Testis (tissue), 3 donors: ENCODE results near the gene ZBTB2. TPM values are rescaled to one million over a fixed set of nuclear protein-coding genes. Genes with fewer than 3 reads are reported as not detected.
"Not testable (repeated sequence)": the region's sequence is repeated elsewhere in the genome, so short reads cannot be mapped to it uniquely, and the experiment has no call there.

ENCODE experiments used
- DNase-seq: peaks from one replicate; pipeline ENCODE4 v3.0.0-alpha.2; 2019
- H3K27ac ChIP-seq, 2 donors: fragments of 200-600 bp; sonication (generic); one replicate each; pipeline ENCODE4 v1.5.1; 2019
- H3K27me3 ChIP-seq: fragments of 200-600 bp; sonication (generic); one replicate; pipeline ENCODE4 v1.5.1; 2019
- H3K36me3 ChIP-seq: fragments of 200-600 bp; sonication (generic); one replicate; pipeline ENCODE4 v1.5.1; 2017; ENCODE audit warnings: low read depth; ENCODE audit errors: missing control alignments
- H3K4me1 ChIP-seq: fragments of 200-600 bp; sonication (generic); one replicate; pipeline ENCODE4 v1.5.1; 2019
- H3K4me3 ChIP-seq, 2 donors: fragments of 200-600 bp; sonication (generic); one replicate each; pipeline ENCODE4 v1.5.1; 2017 to 2019
- H3K9me3 ChIP-seq: fragments of 200-600 bp; sonication (generic); one replicate; pipeline ENCODE4 v1.5.1; 2017
- POLR2A ChIP-seq: fragments of 450-650 bp; IDR thresholded peaks from one replicate; pipeline ENCODE4 v1.6.1; 2017; ENCODE audit warnings: antibody characterized with exemption, mild to moderate bottlenecking, moderate library complexity
- WGBS, 2 donors: methylation state at CpG; one replicate each; pipeline ENCODE4 v1.1.5; 2018; 5-methylcytosine and 5-hydroxymethylcytosine counted together
- intact Hi-C: fragments of 100-400 bp; cut with DNase I; formaldehyde crosslinking; loops from one replicate; pipeline ENCODE4 v1.15.1; 2023; ENCODE audit warnings: low total_unique reads
- polyA plus RNA-seq: library from polyadenylated mRNA; stranded (reverse); fragments of 350-450 nt; fragmentation: Illumina TruSeq; extraction: RNeasy Lipid Tissue Mini Kit (QIAGEN cat#74804); gene quantifications from one replicate; pipeline ENCODE4 v1.2.3, GENCODE V29; 2014; ENCODE audit warnings: low read depth, low replicate concordance; ENCODE audit not compliant: insufficient read depth
- total RNA-seq, 2 donors: library from RNA; depleted of rRNA; stranded (reverse); fragments of >200 nt; gene quantifications; one replicate each; pipeline ENCODE4 v1.2.3, GENCODE V29; 2016
- TF ChIP-seq, protein P1 (sequence below), 3 experiments: fragments of 450-650 bp in 2 of 3; fragments of 200-600 bp in 1 of 3; sonication (generic) in 1 of 3; IDR thresholded peaks; one replicate each; pipeline ENCODE4 v1.5.1; 2016 to 2019; ENCODE audit warnings: antibody characterized with exemption in 3 of 3, mild to moderate bottlenecking in 2 of 3, moderate library complexity in 1 of 3

ZBTB2 gene
- total and polyA plus RNA-seq, 3 donors from 2014 or later: 13.0 to 14.7 (median 14.7) TPM

GRCh38 chr6:151358475-151358874, 32.9 kb downstream of the ZBTB2 start:
- 90 to 92% methylated on average over 3 of the region's 3 CpGs for WGBS, 2 donors
- Histone ChIP-seq H3K27ac (no peak overlapping the region), H3K36me3 (no peaks in the 10 kb centered on the region)

DNA sequence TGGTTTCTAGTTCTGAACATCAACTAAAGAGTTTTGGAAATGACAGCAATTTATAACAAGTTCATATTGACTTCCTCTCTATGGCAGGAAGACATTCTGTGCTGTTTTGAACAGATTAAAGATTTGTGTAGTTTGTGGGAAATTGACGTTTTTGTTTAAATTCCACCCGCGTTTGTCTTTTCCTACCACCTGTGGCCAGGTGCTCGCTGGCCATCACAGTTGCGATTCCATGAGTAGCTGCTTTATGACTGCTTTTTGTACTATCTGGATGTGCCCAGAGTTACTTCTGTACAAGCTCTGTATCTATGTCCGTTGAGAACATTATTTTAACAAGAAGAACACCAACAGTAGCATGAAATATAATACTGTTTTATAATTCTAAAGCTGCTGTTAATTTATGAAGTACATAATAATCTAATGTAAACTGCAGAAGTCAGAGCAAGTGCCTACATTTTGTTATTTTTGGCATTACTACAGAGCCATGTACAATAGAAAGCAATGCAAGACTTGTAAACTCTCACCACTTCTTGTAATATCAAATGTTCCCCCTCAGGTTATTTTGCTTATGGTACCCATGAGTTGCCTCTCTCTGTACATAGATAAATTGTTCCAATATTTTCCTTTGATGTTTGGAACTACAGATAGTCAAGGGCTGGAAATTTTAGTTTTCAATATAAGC, 33.5 kb downstream of the ZBTB2 start:
- WGBS, 2 donors: 82 to 87% methylated on average over 6 of the region's 6 CpGs
- Histone ChIP-seq H3K27me3 (no peaks in the 10 kb centered on the region), H3K27ac (no peak overlapping the region), H3K4me1 (no peaks in the 10 kb centered on the region), H3K4me3 (no peak overlapping the region), H3K9me3 (no peaks in the 10 kb centered on the region), H3K36me3 (no peaks in the 10 kb centered on the region)
- no peak for TF ChIP-seq POLR2A
- TF ChIP-seq, protein P1, sequence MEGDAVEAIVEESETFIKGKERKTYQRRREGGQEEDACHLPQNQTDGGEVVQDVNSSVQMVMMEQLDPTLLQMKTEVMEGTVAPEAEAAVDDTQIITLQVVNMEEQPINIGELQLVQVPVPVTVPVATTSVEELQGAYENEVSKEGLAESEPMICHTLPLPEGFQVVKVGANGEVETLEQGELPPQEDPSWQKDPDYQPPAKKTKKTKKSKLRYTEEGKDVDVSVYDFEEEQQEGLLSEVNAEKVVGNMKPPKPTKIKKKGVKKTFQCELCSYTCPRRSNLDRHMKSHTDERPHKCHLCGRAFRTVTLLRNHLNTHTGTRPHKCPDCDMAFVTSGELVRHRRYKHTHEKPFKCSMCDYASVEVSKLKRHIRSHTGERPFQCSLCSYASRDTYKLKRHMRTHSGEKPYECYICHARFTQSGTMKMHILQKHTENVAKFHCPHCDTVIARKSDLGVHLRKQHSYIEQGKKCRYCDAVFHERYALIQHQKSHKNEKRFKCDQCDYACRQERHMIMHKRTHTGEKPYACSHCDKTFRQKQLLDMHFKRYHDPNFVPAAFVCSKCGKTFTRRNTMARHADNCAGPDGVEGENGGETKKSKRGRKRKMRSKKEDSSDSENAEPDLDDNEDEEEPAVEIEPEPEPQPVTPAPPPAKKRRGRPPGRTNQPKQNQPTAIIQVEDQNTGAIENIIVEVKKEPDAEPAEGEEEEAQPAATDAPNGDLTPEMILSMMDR (IDR thresholded peaks at IDR 0.05): no peak
- DNase-seq: no peak
- intact Hi-C loops: no loop called here

More at GRCh38 chr6:151358475-151358874, 32.9 kb downstream of the ZBTB2 start:
- Histone ChIP-seq H3K27me3 (no peaks in the 10 kb centered on the region), H3K4me1 (no peaks in the 10 kb centered on the region), H3K9me3 (no peaks in the 10 kb centered on the region), H3K4me3 (no peak overlapping the region)
- intact Hi-C loops: no loop called here
- DNase-seq: no peak
- TF ChIP-seq, protein P1 (IDR thresholded peaks at IDR 0.05): no peak
- no peak for TF ChIP-seq POLR2A

GRCh38 chr6:151356983-151357382, 34.4 kb downstream of the ZBTB2 start:
- intact Hi-C loops, H3K27me3 ChIP-seq, DNase-seq, H3K36me3 ChIP-seq, H3K4me3 ChIP-seq, H3K9me3 ChIP-seq, H3K27ac ChIP-seq, H3K4me1 ChIP-seq: not testable (repeated sequence)
- whole genome bisulfite sequencing, 2 donors: 78 to 86% methylated on average over 6 of the region's 6 CpGs

GRCh38 chr6:151353795-151354194, 37.6 kb downstream of the ZBTB2 start:
- WGBS, 2 donors: 86 to 89% methylated on average over 10 of the region's 10 CpGs
- no peak for TF ChIP-seq POLR2A
- TF ChIP-seq, protein P1 (IDR thresholded peaks at IDR 0.05): no peak

DNA sequence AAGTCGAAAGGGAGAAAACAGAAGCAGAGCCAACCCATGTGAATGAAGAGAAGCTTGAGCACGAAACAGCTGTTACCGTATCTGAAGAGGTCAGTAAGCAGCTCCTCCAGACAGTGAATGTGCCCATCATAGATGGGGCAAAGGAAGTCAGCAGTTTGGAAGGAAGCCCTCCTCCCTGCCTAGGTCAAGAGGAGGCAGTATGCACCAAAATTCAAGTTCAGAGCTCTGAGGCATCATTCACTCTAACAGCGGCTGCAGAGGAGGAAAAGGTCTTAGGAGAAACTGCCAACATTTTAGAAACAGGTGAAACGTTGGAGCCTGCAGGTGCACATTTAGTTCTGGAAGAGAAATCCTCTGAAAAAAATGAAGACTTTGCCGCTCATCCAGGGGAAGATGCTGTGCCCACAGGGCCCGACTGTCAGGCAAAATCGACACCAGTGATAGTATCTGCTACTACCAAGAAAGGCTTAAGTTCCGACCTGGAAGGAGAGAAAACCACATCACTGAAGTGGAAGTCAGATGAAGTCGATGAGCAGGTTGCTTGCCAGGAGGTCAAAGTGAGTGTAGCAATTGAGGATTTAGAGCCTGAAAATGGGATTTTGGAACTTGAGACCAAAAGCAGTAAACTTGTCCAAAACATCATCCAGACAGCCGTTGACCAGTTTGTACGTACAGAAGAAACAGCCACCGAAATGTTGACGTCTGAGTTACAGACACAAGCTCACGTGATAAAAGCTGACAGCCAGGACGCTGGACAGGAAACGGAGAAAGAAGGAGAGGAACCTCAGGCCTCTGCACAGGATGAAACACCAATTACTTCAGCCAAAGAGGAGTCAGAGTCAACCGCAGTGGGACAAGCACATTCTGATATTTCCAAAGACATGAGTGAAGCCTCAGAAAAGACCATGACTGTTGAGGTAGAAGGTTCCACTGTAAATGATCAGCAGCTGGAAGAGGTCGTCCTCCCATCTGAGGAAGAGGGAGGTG, 38.7 kb downstream of the ZBTB2 start:
- no peak overlapping the region for H3K27ac ChIP-seq
- H3K4me3 ChIP-seq: no peak overlapping the region
- no peaks in the 10 kb centered on the region for H3K9me3 ChIP-seq
- intact Hi-C loops: no loop called here
- H3K4me1 ChIP-seq: no peaks in the 10 kb centered on the region
- TF ChIP-seq, protein P1 (IDR thresholded peaks at IDR 0.05): no peak
- no peak for TF ChIP-seq POLR2A
- no peak for DNase-seq
- WGBS, 2 donors: 89 to 90% methylated on average over 19 of the region's 19 CpGs
- H3K36me3 ChIP-seq: no peaks in the 10 kb centered on the region
- H3K27me3 ChIP-seq: no peaks in the 10 kb centered on the region

More at GRCh38 chr6:151353795-151354194, 37.6 kb downstream of the ZBTB2 start:
- intact Hi-C loops: no loop called here
- DNase-seq: no peak
- H3K9me3 ChIP-seq: no peaks in the 10 kb centered on the region
- H3K4me1 ChIP-seq: no peaks in the 10 kb centered on the region
- H3K4me3 ChIP-seq: no peak overlapping the region
- H3K36me3 ChIP-seq: no peaks in the 10 kb centered on the region
- H3K27ac ChIP-seq: no peak overlapping the region
- no peaks in the 10 kb centered on the region for H3K27me3 ChIP-seq
